GM23338 (cell line): ENCODE results near the gene SEM1. TPM values are rescaled to one million over a fixed set of nuclear protein-coding genes. Genes with fewer than 3 reads are reported as not detected.

Experiments used
- ATAC-seq: fragments of 200-7000 bp; cut with Tn5 transposase; 3 replicates; pipeline ENCODE4 v1.9.1; 2020
- DNase-seq: peaks from one replicate; pipeline ENCODE4 v3.0.0-alpha.2; 2015; ENCODE audit warnings: low spot score
- H2AFZ ChIP-seq: fragments of 200-600 bp; sonication (generic); 2 replicates; pipeline ENCODE4 v1.8.0; 2016; ENCODE audit warnings: antibody characterized with exemption, mild to moderate bottlenecking, moderate library complexity
- H3F3A ChIP-seq: fragments of 200-600 bp; sonication (generic); replicated peaks from 2 replicates; pipeline ENCODE4 v1.8.0; 2017; ENCODE audit warnings: antibody characterized with exemption, mixed run types, low read depth
- H3K27ac ChIP-seq: fragments of 200-600 bp; sonication (generic); 2 replicates; pipeline ENCODE4 v1.6.1; 2016; ENCODE audit warnings: low read depth
- H3K27me3 ChIP-seq: fragments of 200-600 bp; sonication (generic); 2 replicates; pipeline ENCODE4 v1.8.0; 2016; ENCODE audit warnings: mild to moderate bottlenecking, mixed run types, moderate library complexity; ENCODE audit not compliant: insufficient read depth
- H3K36me3 ChIP-seq: fragments of 200-600 bp; sonication (generic); 2 replicates; pipeline ENCODE4 v1.8.0; 2016; ENCODE audit warnings: mild to moderate bottlenecking; ENCODE audit not compliant: insufficient read depth
- H3K4me1 ChIP-seq: fragments of 200-600 bp; sonication (generic); 2 replicates; pipeline ENCODE4 v1.8.0; 2016; ENCODE audit warnings: mild to moderate bottlenecking, moderate library complexity; ENCODE audit not compliant: insufficient read depth
- H3K4me2 ChIP-seq: fragments of 200-600 bp; sonication (generic); 2 replicates; pipeline ENCODE4 v1.7.1; 2017; ENCODE audit warnings: mixed run types
- H3K4me3 ChIP-seq: fragments of 200-600 bp; sonication (generic); 2 replicates; pipeline ENCODE4 v1.6.1; 2016; ENCODE audit warnings: mixed run types
- H3K79me2 ChIP-seq: fragments of 200-600 bp; sonication (generic); replicated peaks from 2 replicates; pipeline ENCODE4 v1.8.0; 2017; ENCODE audit warnings: mild to moderate bottlenecking; ENCODE audit not compliant: insufficient read depth
- H3K9me2 ChIP-seq: fragments of 200-600 bp; sonication (generic); 2 replicates; pipeline ENCODE4 v1.8.0; 2017; ENCODE audit not compliant: insufficient read depth
- H4K20me1 ChIP-seq: fragments of 200-600 bp; sonication (generic); replicated peaks from 2 replicates; pipeline ENCODE4 v1.8.0; 2017; ENCODE audit warnings: mild to moderate bottlenecking; ENCODE audit not compliant: insufficient read depth
- H3K27ac Mint-ChIP-seq: 2 replicates; pipeline ENCODE4 v1.8.0; 2020; ENCODE audit warnings: inconsistent platforms, mild to moderate bottlenecking, moderate library complexity, mixed read lengths
- H3K27me3 Mint-ChIP-seq: 3 replicates; pipeline ENCODE4 v1.8.0; 2022; ENCODE audit warnings: low read depth, mild to moderate bottlenecking, moderate library complexity, mixed read lengths, inconsistent platforms; ENCODE audit not compliant: insufficient read depth, poor library complexity
- H3K36me3 Mint-ChIP-seq: 3 replicates; pipeline ENCODE4 v1.8.0; 2021; ENCODE audit warnings: low read depth, mild to moderate bottlenecking, inconsistent platforms, moderate library complexity, mixed read lengths
- H3K4me1 Mint-ChIP-seq: 3 replicates; pipeline ENCODE4 v1.8.0; 2020; ENCODE audit warnings: mild to moderate bottlenecking, inconsistent platforms, mixed read lengths
- H3K4me3 Mint-ChIP-seq: 3 replicates; pipeline ENCODE4 v1.8.0; 2021; ENCODE audit warnings: moderate library complexity, mild to moderate bottlenecking, inconsistent platforms, mixed read lengths
- H3K9me3 Mint-ChIP-seq: 3 replicates; pipeline ENCODE4 v1.8.0; 2020; ENCODE audit warnings: moderate library complexity, mild to moderate bottlenecking, inconsistent platforms, mixed read lengths
- CTCF ChIP-seq, 2 experiments: fragments of 200-600 bp in 1 of 2; sonication (generic) in 1 of 2; conservative IDR thresholded peaks; 2 replicates each; pipeline versions ENCODE4 v1.5.1 to v1.6.1; 2016 to 2017; ENCODE audit warnings: antibody characterized with exemption in 2 of 2, low read depth in 2 of 2, mild to moderate bottlenecking in 2 of 2, moderate library complexity in 1 of 2
- ETS1 ChIP-seq: IDR thresholded peaks from 2 replicates; pipeline ENCODE4 v1.6.1; 2016; ENCODE audit warnings: antibody characterized with exemption
- EZH2 ChIP-seq: fragments of 200-600 bp; sonication (generic); IDR thresholded peaks from one replicate; pipeline ENCODE4 v1.8.0; 2017; ENCODE audit warnings: antibody characterized with exemption, mild to moderate bottlenecking, low read depth; ENCODE audit not compliant: unreplicated experiment
- JUNB ChIP-seq: IDR thresholded peaks from one replicate; pipeline ENCODE4 v1.6.1; 2016; ENCODE audit warnings: antibody characterized with exemption; ENCODE audit not compliant: unreplicated experiment
- NANOG ChIP-seq: IDR thresholded peaks from 2 replicates; pipeline ENCODE4 v1.6.1; 2016; ENCODE audit warnings: antibody characterized with exemption, borderline replicate concordance
- POLR2AphosphoS5 ChIP-seq: IDR thresholded peaks from 2 replicates; pipeline ENCODE4 v1.6.1; 2016; ENCODE audit warnings: antibody characterized with exemption, low read depth
- REST ChIP-seq: IDR thresholded peaks from one replicate; pipeline ENCODE4 v1.6.1; 2018; ENCODE audit warnings: antibody characterized with exemption; ENCODE audit not compliant: unreplicated experiment
- STAT1 ChIP-seq: IDR thresholded peaks from one replicate; pipeline ENCODE4 v1.6.1; 2016; ENCODE audit warnings: antibody characterized with exemption; ENCODE audit not compliant: unreplicated experiment
- ZNF114 ChIP-seq: fragments of 250-450 bp; sonication (Bioruptor Pico); IDR thresholded peaks from 2 replicates; pipeline ENCODE4 v1.5.0; 2020; ENCODE audit warnings: mild to moderate bottlenecking, moderate library complexity
- ZNF331 ChIP-seq: fragments of 250-450 bp; sonication (Bioruptor Pico); IDR thresholded peaks from 2 replicates; pipeline ENCODE4 v1.5.0; 2020; ENCODE audit warnings: low read depth, mild to moderate bottlenecking, moderate library complexity
- ZNF462 ChIP-seq: fragments of 250-450 bp; sonication (Bioruptor Pico); IDR thresholded peaks from 2 replicates; pipeline ENCODE4 v1.5.0; 2020; ENCODE audit warnings: mild to moderate bottlenecking, moderate library complexity
- polyA plus RNA-seq: library from polyadenylated mRNA; unstranded; fragments of >200 nt; fragmentation: Nextera tagmentation; extraction: Ambion mirVana; gene quantifications from 2 replicates; pipeline ENCODE4 v1.2.1, GENCODE V29; 2016
- total RNA-seq: library from RNA; depleted of rRNA; stranded (reverse); fragments of >200 nt; shearing (Covaris generic); gene quantifications from 2 replicates; pipeline ENCODE4 v1.2.3, GENCODE V29; 2014

SEM1 gene
- total and polyA plus RNA-seq, 2 experiments from 2014 or later = 71.7 to 1,042 TPM

- Mint-ChIP-seq H3K27ac (no peak overlapping the region), H3K27me3 (no peaks in the 10 kb centered on the region), H3K4me1 (no peaks in the 10 kb centered on the region), H3K9me3 (no peaks in the 10 kb centered on the region), H3K4me3 (no peak overlapping the region), H3K36me3 (peaks cover 12% of the 10 kb centered on the region; the same call in 2 of the 3 replicates)
- Histone ChIP-seq H3F3A (no peaks in the 10 kb centered on the region), H3K79me2 (peaks cover 88% of the 10 kb centered on the region), H3K9me2 (no peaks in the 10 kb centered on the region), H3K27me3 (no peaks in the 10 kb centered on the region), H4K20me1 (peaks cover 19% of the 10 kb centered on the region), H2AFZ (no peak overlapping the region), H3K27ac (no peak overlapping the region), H3K4me3 (no peak overlapping the region), H3K4me1 (no peaks in the 10 kb centered on the region), H3K36me3 (no peaks in the 10 kb centered on the region; the same call in 1 of the 2 replicates), H3K4me2 (no peak overlapping the region)
- TF ChIP-seq ZNF114 (no peak), ZNF331 (no peak), POLR2AphosphoS5 (no peak), NANOG (no peak), EZH2 (no peak), ETS1 (no peak), CTCF (conservative IDR thresholded peaks at IDR 0.05; ENCODE audit: low read depth in 2 of 2) (no peak), ZNF462 (CRISPR knock-in tag) (no peak), STAT1 (no peak), JUNB (no peak), REST (no peak)
- DNase-seq = no peak
- ATAC-seq = no peak
Observed at GRCh38 chr7:96694082-96694481, 15.6 kb downstream of the SEM1 start.
